Measurements from ENCODE around the gene SMOC2.

- TF ChIP-seq ZNF610 (tag by site-specific recombination; IDR thresholded peaks at IDR 0.05; ENCODE audit: borderline replicate concordance) (no peak), ZNF701 (tag by site-specific recombination; IDR thresholded peaks at IDR 0.05) (no peak), BCL11A (tag by site-specific recombination; IDR thresholded peaks at IDR 0.05; ENCODE audit: low read depth) (no peak), PRDM1 (tag by site-specific recombination; IDR thresholded peaks at IDR 0.05) (no peak), ZNF174 (tag by site-specific recombination; IDR thresholded peaks at IDR 0.05) (no peak), MEIS1 (CRISPR knock-in tag; IDR thresholded peaks at IDR 0.05; ENCODE audit: borderline replicate concordance) (no peak), ZBTB8A (tag by site-specific recombination; IDR thresholded peaks at IDR 0.05) (no peak), ZNF792 (tag by site-specific recombination; IDR thresholded peaks at IDR 0.05) (no peak), ZBTB1 (tag by site-specific recombination; IDR thresholded peaks at IDR 0.05) (no peak), ZNF596 (tag by site-specific recombination; IDR thresholded peaks at IDR 0.05) (no peak)
- TF ChIP-seq, protein P1, sequence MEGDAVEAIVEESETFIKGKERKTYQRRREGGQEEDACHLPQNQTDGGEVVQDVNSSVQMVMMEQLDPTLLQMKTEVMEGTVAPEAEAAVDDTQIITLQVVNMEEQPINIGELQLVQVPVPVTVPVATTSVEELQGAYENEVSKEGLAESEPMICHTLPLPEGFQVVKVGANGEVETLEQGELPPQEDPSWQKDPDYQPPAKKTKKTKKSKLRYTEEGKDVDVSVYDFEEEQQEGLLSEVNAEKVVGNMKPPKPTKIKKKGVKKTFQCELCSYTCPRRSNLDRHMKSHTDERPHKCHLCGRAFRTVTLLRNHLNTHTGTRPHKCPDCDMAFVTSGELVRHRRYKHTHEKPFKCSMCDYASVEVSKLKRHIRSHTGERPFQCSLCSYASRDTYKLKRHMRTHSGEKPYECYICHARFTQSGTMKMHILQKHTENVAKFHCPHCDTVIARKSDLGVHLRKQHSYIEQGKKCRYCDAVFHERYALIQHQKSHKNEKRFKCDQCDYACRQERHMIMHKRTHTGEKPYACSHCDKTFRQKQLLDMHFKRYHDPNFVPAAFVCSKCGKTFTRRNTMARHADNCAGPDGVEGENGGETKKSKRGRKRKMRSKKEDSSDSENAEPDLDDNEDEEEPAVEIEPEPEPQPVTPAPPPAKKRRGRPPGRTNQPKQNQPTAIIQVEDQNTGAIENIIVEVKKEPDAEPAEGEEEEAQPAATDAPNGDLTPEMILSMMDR (tag by site-specific recombination; IDR thresholded peaks at IDR 0.05): no peak
- TF ChIP-seq, protein P2, sequence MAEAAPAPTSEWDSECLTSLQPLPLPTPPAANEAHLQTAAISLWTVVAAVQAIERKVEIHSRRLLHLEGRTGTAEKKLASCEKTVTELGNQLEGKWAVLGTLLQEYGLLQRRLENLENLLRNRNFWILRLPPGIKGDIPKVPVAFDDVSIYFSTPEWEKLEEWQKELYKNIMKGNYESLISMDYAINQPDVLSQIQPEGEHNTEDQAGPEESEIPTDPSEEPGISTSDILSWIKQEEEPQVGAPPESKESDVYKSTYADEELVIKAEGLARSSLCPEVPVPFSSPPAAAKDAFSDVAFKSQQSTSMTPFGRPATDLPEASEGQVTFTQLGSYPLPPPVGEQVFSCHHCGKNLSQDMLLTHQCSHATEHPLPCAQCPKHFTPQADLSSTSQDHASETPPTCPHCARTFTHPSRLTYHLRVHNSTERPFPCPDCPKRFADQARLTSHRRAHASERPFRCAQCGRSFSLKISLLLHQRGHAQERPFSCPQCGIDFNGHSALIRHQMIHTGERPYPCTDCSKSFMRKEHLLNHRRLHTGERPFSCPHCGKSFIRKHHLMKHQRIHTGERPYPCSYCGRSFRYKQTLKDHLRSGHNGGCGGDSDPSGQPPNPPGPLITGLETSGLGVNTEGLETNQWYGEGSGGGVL (tag by site-specific recombination; IDR thresholded peaks at IDR 0.05): no peak
- TF ChIP-seq, protein P3, sequence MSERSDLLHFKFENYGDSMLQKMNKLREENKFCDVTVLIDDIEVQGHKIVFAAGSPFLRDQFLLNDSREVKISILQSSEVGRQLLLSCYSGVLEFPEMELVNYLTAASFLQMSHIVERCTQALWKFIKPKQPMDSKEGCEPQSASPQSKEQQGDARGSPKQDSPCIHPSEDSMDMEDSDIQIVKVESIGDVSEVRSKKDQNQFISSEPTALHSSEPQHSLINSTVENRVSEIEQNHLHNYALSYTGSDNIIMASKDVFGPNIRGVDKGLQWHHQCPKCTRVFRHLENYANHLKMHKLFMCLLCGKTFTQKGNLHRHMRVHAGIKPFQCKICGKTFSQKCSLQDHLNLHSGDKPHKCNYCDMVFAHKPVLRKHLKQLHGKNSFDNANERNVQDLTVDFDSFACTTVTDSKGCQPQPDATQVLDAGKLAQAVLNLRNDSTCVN (tag by site-specific recombination; optimal IDR thresholded peaks at IDR 0.05): no peak
Observed at GRCh38 chr6:168412456-168412855, 28.5 kb upstream of the SMOC2 start.

All from HEK293 (cell line).